Kidney epithelial cell (primary cell): Measurements from ENCODE around the gene AP3B2. TPM values are rescaled to one million over a fixed set of nuclear protein-coding genes. Genes with fewer than 3 reads are reported as not detected.

Experiments used
- DNase-seq: peaks from one replicate; pipeline ENCODE4 v3.0.0-alpha.2; 2010; ENCODE audit warnings: low read depth
- H3K27me3 ChIP-seq: 2 replicates; pipeline ENCODE4 v1.6.0; 2011; ENCODE audit warnings: low read length; ENCODE audit not compliant: control insufficient read depth, insufficient read depth
- H3K36me3 ChIP-seq: 2 replicates; pipeline ENCODE4 v1.5.1; 2011; ENCODE audit warnings: low read length; ENCODE audit not compliant: control insufficient read depth, insufficient read depth
- H3K4me3 ChIP-seq: 2 replicates; pipeline ENCODE4 v1.5.1; 2011; ENCODE audit warnings: low read depth, mild to moderate bottlenecking, control low read depth, low read length
- total RNA-seq: library from RNA; depleted of rRNA; stranded (reverse); fragments of >200 nt; gene quantifications from 2 replicates; pipeline ENCODE4 v1.2.3, GENCODE V29; 2015
- TF ChIP-seq, protein P1 (sequence below): IDR thresholded peaks from 2 replicates; pipeline ENCODE4 v1.5.1; 2011; ENCODE audit warnings: mild to moderate bottlenecking, moderate library complexity, low read length, control low read depth, inconsistent platforms; ENCODE audit not compliant: insufficient read depth, poor library complexity, severe bottlenecking

AP3B2 gene
- total RNA-seq, 1 donor from 2014 or later = 0.54 TPM

DNA sequence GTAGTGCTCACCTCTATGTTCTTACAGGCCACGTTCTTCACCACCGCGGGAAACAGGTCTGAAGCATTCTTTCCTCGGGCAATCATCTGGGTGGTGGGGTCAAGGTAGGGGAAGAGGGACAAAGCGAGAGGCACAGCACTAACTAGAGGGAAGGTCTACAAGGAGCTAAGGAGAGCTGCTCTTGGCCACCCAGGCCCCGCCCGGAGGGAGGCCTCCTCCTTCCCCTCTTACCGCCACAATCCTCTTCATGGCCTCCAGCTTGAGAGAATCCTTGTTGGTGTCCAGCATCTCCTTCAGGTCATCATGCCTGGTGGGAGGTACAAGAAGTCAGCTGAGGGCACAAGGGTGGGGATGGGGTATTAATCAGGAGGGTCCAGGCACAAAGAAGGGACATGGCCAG lies 20.5 kb downstream of the AP3B2 start:
- Histone ChIP-seq H3K36me3 (no peaks in the 10 kb centered on the region), H3K4me3 (no peak overlapping the region), H3K27me3 (no peaks in the 10 kb centered on the region)
- DNase-seq = no peak
- TF ChIP-seq, protein P1, sequence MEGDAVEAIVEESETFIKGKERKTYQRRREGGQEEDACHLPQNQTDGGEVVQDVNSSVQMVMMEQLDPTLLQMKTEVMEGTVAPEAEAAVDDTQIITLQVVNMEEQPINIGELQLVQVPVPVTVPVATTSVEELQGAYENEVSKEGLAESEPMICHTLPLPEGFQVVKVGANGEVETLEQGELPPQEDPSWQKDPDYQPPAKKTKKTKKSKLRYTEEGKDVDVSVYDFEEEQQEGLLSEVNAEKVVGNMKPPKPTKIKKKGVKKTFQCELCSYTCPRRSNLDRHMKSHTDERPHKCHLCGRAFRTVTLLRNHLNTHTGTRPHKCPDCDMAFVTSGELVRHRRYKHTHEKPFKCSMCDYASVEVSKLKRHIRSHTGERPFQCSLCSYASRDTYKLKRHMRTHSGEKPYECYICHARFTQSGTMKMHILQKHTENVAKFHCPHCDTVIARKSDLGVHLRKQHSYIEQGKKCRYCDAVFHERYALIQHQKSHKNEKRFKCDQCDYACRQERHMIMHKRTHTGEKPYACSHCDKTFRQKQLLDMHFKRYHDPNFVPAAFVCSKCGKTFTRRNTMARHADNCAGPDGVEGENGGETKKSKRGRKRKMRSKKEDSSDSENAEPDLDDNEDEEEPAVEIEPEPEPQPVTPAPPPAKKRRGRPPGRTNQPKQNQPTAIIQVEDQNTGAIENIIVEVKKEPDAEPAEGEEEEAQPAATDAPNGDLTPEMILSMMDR = no peak

GRCh38 chr15:82688691-82689090 lies 21.0 kb downstream of the AP3B2 start:
- Histone ChIP-seq H3K36me3 (no peaks in the 10 kb centered on the region), H3K4me3 (no peak overlapping the region), H3K27me3 (no peaks in the 10 kb centered on the region)
- TF ChIP-seq, protein P1 = no peak
- DNase-seq = no peak

DNA sequence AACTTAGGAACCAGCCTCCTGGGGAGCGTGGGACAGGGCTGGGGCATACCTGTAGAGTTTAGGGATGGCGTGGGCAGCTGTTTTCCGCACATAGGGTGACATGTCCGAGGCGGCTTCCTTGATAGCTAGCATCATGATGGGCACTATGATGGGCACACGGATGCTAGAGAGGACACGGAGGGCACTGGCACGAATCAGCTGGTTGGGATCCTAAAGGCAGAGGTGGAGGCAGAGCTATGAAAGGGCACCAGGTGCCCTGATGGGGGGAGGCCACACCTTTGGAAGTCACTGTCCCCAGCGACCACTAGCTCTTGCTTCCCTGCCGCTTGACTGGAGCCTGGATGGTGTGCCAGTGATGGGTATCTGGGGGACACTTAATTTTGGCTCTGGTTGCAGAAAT lies 28.3 kb downstream of the AP3B2 start:
- no peak for DNase-seq
- Histone ChIP-seq H3K27me3 (peaks cover 23% of the 10 kb centered on the region), H3K36me3 (no peaks in the 10 kb centered on the region), H3K4me3 (no peak overlapping the region)
- TF ChIP-seq, protein P1 = no peak

- DNase-seq = no peak
- Histone ChIP-seq H3K36me3 (no peaks in the 10 kb centered on the region), H3K27me3 (peaks cover 23% of the 10 kb centered on the region), H3K4me3 (peak overlapping the region; percentile 43)
- TF ChIP-seq, protein P1 = peak; percentile 34
Observed at GRCh38 chr15:82680200-82681102, 29.2 kb downstream of the AP3B2 start.

DNA sequence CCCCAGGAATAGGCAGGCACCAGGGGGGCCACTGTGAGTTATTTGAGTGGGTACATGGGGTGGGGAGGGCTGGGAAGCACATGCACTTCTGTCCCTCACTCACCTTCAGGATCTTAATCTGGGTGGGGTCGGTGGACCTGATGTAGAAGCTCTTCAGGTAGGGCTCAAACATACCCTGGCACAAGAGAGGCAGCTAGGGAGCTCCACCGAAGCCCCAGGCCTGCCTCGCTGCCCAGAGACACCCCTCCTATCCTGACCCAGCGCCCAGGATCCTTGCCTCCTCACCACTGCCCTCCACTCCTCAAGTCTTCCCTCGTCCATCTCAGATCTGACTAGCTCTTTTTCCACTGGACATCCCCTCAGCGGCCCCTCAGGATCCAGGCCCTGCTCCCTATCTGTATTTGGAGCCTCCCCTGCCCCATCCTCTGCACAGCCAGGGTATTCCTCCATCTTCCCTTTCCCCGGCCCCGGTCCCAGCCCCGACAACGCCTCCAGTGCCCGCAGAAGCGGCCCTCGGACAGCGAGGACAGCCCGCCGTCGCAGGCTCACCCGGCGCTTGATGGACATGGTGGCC lies 30.0 kb downstream of the AP3B2 start:
- TF ChIP-seq, protein P1 = no peak
- H3K4me3 ChIP-seq = peak overlapping the region; percentile 25

More for the DNA sequence above, 30.0 kb downstream of the AP3B2 start:
- DNase-seq = no peak
- Histone ChIP-seq H3K27me3 (peaks cover 23% of the 10 kb centered on the region), H3K36me3 (no peaks in the 10 kb centered on the region)
